Loucy (cell line): ENCODE results near the gene CNOT4.

ENCODE experiments used
- EZH2phosphoT487 ChIP-seq: fragments of 200-600 bp; IDR thresholded peaks from 2 replicates; pipeline ENCODE4 v1.6.1; 2018; ENCODE audit warnings: antibody characterized with exemption, mild to moderate bottlenecking, moderate library complexity, borderline replicate concordance
- TF ChIP-seq, protein P1 (sequence below): fragments of 200-600 bp; sonication (generic); conservative IDR thresholded peaks from 2 replicates; pipeline ENCODE4 v1.5.1; 2014; ENCODE audit warnings: mild to moderate bottlenecking, antibody characterized with exemption, low read length

DNA sequence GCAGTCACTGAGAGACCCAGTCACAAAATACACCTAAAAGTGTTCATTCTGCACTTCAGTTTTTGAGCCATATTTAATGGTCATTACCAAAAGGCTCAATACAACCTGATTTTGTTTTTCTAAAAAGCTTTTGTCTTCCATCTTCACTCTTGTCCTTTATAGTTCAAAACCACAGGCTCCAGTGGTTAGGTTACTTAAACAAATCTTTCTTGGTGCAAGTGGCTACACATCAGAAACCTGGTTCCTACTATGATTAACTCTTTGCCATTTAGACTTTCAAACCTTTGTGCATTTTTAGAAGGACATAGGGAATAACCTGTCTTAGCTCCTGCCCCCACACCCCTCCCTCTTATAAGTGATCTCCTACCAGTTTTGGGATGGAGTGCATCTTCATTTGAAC is 140.5 kb downstream of the CNOT4 start:
- TF ChIP-seq, protein P1, sequence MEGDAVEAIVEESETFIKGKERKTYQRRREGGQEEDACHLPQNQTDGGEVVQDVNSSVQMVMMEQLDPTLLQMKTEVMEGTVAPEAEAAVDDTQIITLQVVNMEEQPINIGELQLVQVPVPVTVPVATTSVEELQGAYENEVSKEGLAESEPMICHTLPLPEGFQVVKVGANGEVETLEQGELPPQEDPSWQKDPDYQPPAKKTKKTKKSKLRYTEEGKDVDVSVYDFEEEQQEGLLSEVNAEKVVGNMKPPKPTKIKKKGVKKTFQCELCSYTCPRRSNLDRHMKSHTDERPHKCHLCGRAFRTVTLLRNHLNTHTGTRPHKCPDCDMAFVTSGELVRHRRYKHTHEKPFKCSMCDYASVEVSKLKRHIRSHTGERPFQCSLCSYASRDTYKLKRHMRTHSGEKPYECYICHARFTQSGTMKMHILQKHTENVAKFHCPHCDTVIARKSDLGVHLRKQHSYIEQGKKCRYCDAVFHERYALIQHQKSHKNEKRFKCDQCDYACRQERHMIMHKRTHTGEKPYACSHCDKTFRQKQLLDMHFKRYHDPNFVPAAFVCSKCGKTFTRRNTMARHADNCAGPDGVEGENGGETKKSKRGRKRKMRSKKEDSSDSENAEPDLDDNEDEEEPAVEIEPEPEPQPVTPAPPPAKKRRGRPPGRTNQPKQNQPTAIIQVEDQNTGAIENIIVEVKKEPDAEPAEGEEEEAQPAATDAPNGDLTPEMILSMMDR, result no peak
- no peak for TF ChIP-seq EZH2phosphoT487
